K562 (cell line): ENCODE measurements around the gene WIPF3. TPM values are rescaled to one million over a fixed set of nuclear protein-coding genes. Genes with fewer than 3 reads are reported as not detected.

Experiments used
- ATAC-seq: fragments of 200-7000 bp; cut with Tn5 transposase; 3 replicates; pipeline ENCODE4 v1.9.1; 2020; ENCODE audit warnings: moderate library complexity
- BruUV-seq: library from RNA; stranded (reverse); fragments of 400-500 nt; replicated peaks from 2 replicates; lab custom pipeline; 2021; lab: Mats Ljungman, UMichigan
- CTCF ChIA-PET: fragments of 300-600 bp; formaldehyde crosslinking; extraction: SDS; loops from one replicate; lab custom pipeline; 2021; ENCODE audit warnings: low intra/inter-chr PET ratio; lab: Yijun Ruan, JAX
- POLR2A ChIA-PET: fragments of 300-600, 350-650 bp; sonication (Branson Sonifier 250); formaldehyde crosslinking; extraction: SDS; loops from one replicate; lab custom pipeline; 2021; ENCODE audit warnings: antibody characterized with exemption, inconsistent platforms; lab: Yijun Ruan, JAX
- DNase-seq, 4 experiments: peaks; one replicate each; pipeline versions ENCODE4 v3.0.0 to v3.0.0-alpha.2; 2011 to 2018; ENCODE audit warnings: low spot score in 3 of 4, mixed read lengths in 3 of 4; ENCODE audit errors: extremely low read depth in 1 of 4
- FAIRE-seq: peaks from 2 replicates; lab custom pipeline; 2011; peaks lifted over from hg19 to GRCh38; lab: Jason Lieb, UNC
- H2AFZ ChIP-seq: 2 replicates; pipeline ENCODE4 v1.6.0; 2011; ENCODE audit warnings: low read depth, low read length, control low read depth, inconsistent platforms
- H3K27ac ChIP-seq: fragments of 200-600 bp; 3 replicates; pipeline ENCODE4 v1.8.0; 2011; ENCODE audit warnings: low read depth, mild to moderate bottlenecking, control low read depth, inconsistent platforms, low read length, moderate library complexity, mixed read lengths; ENCODE audit errors: extremely low read depth
- H3K27me3 ChIP-seq, 2 experiments: fragments of 300-600 bp in 1 of 2; 2 replicates in 1 of 2; 3 replicates in 1 of 2; pipeline versions ENCODE4 v1.6.0 to v1.8.0; 2011; ENCODE audit warnings: inconsistent platforms in 2 of 2, low read length in 2 of 2, mild to moderate bottlenecking in 1 of 2, mixed read lengths in 1 of 2, moderate library complexity in 1 of 2; ENCODE audit not compliant: control insufficient read depth in 2 of 2, insufficient read depth in 2 of 2
- H3K36me3 ChIP-seq: fragments of 300-600 bp; 3 replicates; pipeline ENCODE4 v1.8.0; 2011; ENCODE audit warnings: mild to moderate bottlenecking, low read length, inconsistent platforms; ENCODE audit not compliant: control insufficient read depth, insufficient read depth
- H3K4me1 ChIP-seq, 2 experiments: fragments of 200-600 bp in 1 of 2; replicated peaks in 1 of 2; 2 replicates in 1 of 2; 3 replicates in 1 of 2; pipeline versions ENCODE4 v1.5.1 to v1.8.0; 2011; ENCODE audit warnings: inconsistent platforms in 2 of 2, low read length in 2 of 2, mild to moderate bottlenecking in 1 of 2, mixed read lengths in 1 of 2, moderate library complexity in 1 of 2; ENCODE audit not compliant: control insufficient read depth in 2 of 2, insufficient read depth in 2 of 2
- H3K4me2 ChIP-seq: 2 replicates; pipeline ENCODE4 v1.6.1; 2011; ENCODE audit warnings: low read length, control low read depth, inconsistent platforms, mixed read lengths; ENCODE audit not compliant: insufficient read depth
- H3K4me3 ChIP-seq: fragments of 200-600 bp; sonication (generic), shearing (Covaris generic); 2 replicates; pipeline ENCODE4 v1.5.1; 2016; ENCODE audit warnings: control low read depth, inconsistent platforms
- H3K79me2 ChIP-seq: fragments of 200-600 bp; 3 replicates; pipeline ENCODE4 v1.8.0; 2011; ENCODE audit warnings: low read length, inconsistent platforms; ENCODE audit not compliant: control insufficient read depth, insufficient read depth
- H3K9ac ChIP-seq, 2 experiments: 2 replicates each; pipeline versions ENCODE4 v1.6.0 to v1.6.1; 2011; ENCODE audit warnings: low read depth in 2 of 2, low read length in 2 of 2, control low read depth in 1 of 2, inconsistent platforms in 1 of 2, mild to moderate bottlenecking in 1 of 2, mixed read lengths in 1 of 2; ENCODE audit not compliant: insufficient read depth in 1 of 2
- H3K9me1 ChIP-seq: one replicate; pipeline ENCODE4 v1.6.0; 2011; ENCODE audit warnings: inconsistent platforms, mild to moderate bottlenecking, low read length, moderate library complexity; ENCODE audit not compliant: control insufficient read depth, insufficient read depth
- H3K9me3 ChIP-seq: replicated peaks from 2 replicates; pipeline ENCODE4 v1.5.1; 2011; ENCODE audit warnings: low read depth, low read length, inconsistent platforms; ENCODE audit not compliant: control insufficient read depth, insufficient read depth
- H4K20me1 ChIP-seq: replicated peaks from 2 replicates; pipeline ENCODE4 v1.6.1; 2011; ENCODE audit warnings: low read length, inconsistent platforms, mixed read lengths; ENCODE audit not compliant: control insufficient read depth, insufficient read depth
- BACH1 ChIP-seq: fragments of 200-800 bp; sonication (Bioruptor generic); IDR thresholded peaks from 2 replicates; pipeline ENCODE4 v1.6.1; 2016; ENCODE audit warnings: missing genetic modification characterization, missing compliant biosample characterization
- CBFA2T2 ChIP-seq: fragments of 450-650 bp; conservative IDR thresholded peaks from 2 replicates; pipeline ENCODE4 v1.6.1; 2017; ENCODE audit warnings: mild to moderate bottlenecking
- TFE3 ChIP-seq: fragments of 450-650 bp; formaldehyde crosslinking; IDR thresholded peaks from 2 replicates; pipeline ENCODE4 v1.4.0; 2020; ENCODE audit warnings: mild to moderate bottlenecking, mixed read lengths
- THRB ChIP-seq: fragments of 450-650 bp; formaldehyde crosslinking; conservative IDR thresholded peaks from 2 replicates; pipeline ENCODE4 v1.4.0; 2022; ENCODE audit warnings: mild to moderate bottlenecking, missing genetic modification characterization
- TRIM28 ChIP-seq: fragments of 450-650 bp; IDR thresholded peaks from 2 replicates; pipeline ENCODE4 v1.6.1; 2017
- USF1 ChIP-seq: sonication (generic); formaldehyde crosslinking; IDR thresholded peaks from 2 replicates; pipeline ENCODE4 v1.9.0; 2022; ENCODE audit warnings: mild to moderate bottlenecking, missing genetic modification reagents
- USF2 ChIP-seq: sonication (generic); formaldehyde crosslinking; IDR thresholded peaks from 2 replicates; pipeline ENCODE4 v1.5.0; 2020; ENCODE audit warnings: missing genetic modification reagents
- ZBTB7A ChIP-seq: IDR thresholded peaks from 2 replicates; pipeline ENCODE4 v1.6.1; 2011; ENCODE audit warnings: low read depth, mild to moderate bottlenecking, low read length, moderate library complexity, borderline replicate concordance; ENCODE audit not compliant: control insufficient read depth
- ZNF253 ChIP-seq: fragments of 250-450 bp; sonication (Bioruptor Pico); conservative IDR thresholded peaks from 2 replicates; pipeline ENCODE4 v1.6.1; 2021; ENCODE audit warnings: mild to moderate bottlenecking
- ZNF586 ChIP-seq: fragments of 450-650 bp; formaldehyde crosslinking; conservative IDR thresholded peaks from 2 replicates; pipeline ENCODE4 v1.4.0; 2020; ENCODE audit warnings: mild to moderate bottlenecking, moderate library complexity
- WGBS: fragments of 100-300 bp; shearing (Covaris generic); methylation state at CpG from one replicate; pipeline ENCODE4 v1.1.6; 2016; ENCODE audit warnings: low coverage, mixed read lengths; ENCODE audit not compliant: insufficient coverage; ENCODE audit errors: missing lambda C conversion rate; 5-methylcytosine and 5-hydroxymethylcytosine counted together
- in situ Hi-C: fragments of 300-500 bp; cut with MboI; formaldehyde crosslinking; loops from 4 replicates; pipeline ENCODE4 v1.15.0; 2018; ENCODE audit warnings: inconsistent platforms, mixed read lengths
- intact Hi-C: fragments of 100-400 bp; cut with micrococcal nuclease; formaldehyde crosslinking; loops from 2 replicates; pipeline ENCODE4 v1.14.2; 2022
- polyA plus RNA-seq, 8 experiments: library from polyadenylated mRNA; depleted of rRNA in 4 of 8; stranded (reverse) in 5 of 8; unstranded in 3 of 8; fragments of >200 nt; fragmentation: Nextera tagmentation in 2 of 8; fragmentation: Illumina TruSeq in 1 of 8; extraction: Ambion mirVana in 2 of 8; extraction: Trizol in 1 of 8; gene quantifications; 2 replicates each; pipeline versions ENCODE4 v1.2.1 to v1.2.3, GENCODE V29; 2011 to 2014; ENCODE audit warnings: inconsistent platforms in 1 of 8, missing spikeins in 1 of 8
- total RNA-seq, 7 experiments: library from RNA; depleted of rRNA in 6 of 7; stranded (reverse); fragments of >200 nt in 6 of 7; fragmentation: Illumina TruSeq in 2 of 7; extraction: Trizol in 2 of 7; gene quantifications; 2 replicates each; pipeline versions ENCODE4 v1.2.1 to v1.2.3, GENCODE V29; 2011 to 2021; ENCODE audit warnings: low replicate concordance in 1 of 7

The WIPF3 gene
- total and polyA plus RNA-seq, 9 of the 15 experiments (the other 6 are each of a cell fraction or from before 2014, with no cell fraction given), result 0.18 to 3.2 (median 1.7) TPM

- POLR2A ChIA-PET, result no interaction called here
- peak in 1 of 4 experiments; percentile 32 for DNase-seq
- CTCF ChIA-PET, result no interaction called here
- TF ChIP-seq ZBTB7A, result no peak
- no peak for TF ChIP-seq ZNF253 (CRISPR knock-in tag)
- TF ChIP-seq TFE3 (CRISPR knock-in tag), result peak; percentile 76
- TF ChIP-seq BACH1 (tag), result no peak
- TF ChIP-seq CBFA2T2, result peak; percentile 27; the same call in 1 of the 2 replicates
- TF ChIP-seq USF2 (CRISPR knock-in tag), result peak; percentile 84
- no peak for TF ChIP-seq THRB (CRISPR knock-in tag)
- no peak for TF ChIP-seq TRIM28
- no peak for TF ChIP-seq ZNF586 (CRISPR knock-in tag)
- peak; percentile 73 for TF ChIP-seq USF1 (CRISPR knock-in tag)
Measured at GRCh38 chr7:29895559-29895958, 89.3 kb downstream of the WIPF3 start.

More at GRCh38 chr7:29895559-29895958, 89.3 kb downstream of the WIPF3 start:
- Histone ChIP-seq H3K4me3 (no peak overlapping the region), H3K27ac (no peak overlapping the region), H4K20me1 (no peaks in the 10 kb centered on the region), H3K4me1 (peaks cover 2 to 15% of the 10 kb centered on the region in 2 experiments; a peak in 4 of 5 replicates), H2AFZ (no peak overlapping the region), H3K27me3 (no peaks in the 10 kb centered on the region; a peak in 1 of 5 replicates), H3K9me1 (no peaks in the 10 kb centered on the region), H3K36me3 (no peaks in the 10 kb centered on the region), H3K9ac (no peak overlapping the region), H3K9me3 (no peaks in the 10 kb centered on the region; the same call in 1 of the 2 replicates), H3K79me2 (no peaks in the 10 kb centered on the region), H3K4me2 (no peak overlapping the region)
- intact Hi-C loops, result no loop called here
- 27% methylated on average over 6 of the region's 6 CpGs for WGBS
- BruUV-seq, result no TSS peak
- FAIRE-seq (no peak), ATAC-seq (peak; percentile 57; the same call in 2 of the 3 replicates)
- in situ Hi-C loops, result no loop called here
